SW480 (cell line): ENCODE measurements around the gene TSSK3.

Experiments
- DNase-seq: peaks from one replicate; pipeline ENCODE4 v3.0.0-alpha.2; 2016; ENCODE audit warnings: low spot score

Gene TSSK3

DNA sequence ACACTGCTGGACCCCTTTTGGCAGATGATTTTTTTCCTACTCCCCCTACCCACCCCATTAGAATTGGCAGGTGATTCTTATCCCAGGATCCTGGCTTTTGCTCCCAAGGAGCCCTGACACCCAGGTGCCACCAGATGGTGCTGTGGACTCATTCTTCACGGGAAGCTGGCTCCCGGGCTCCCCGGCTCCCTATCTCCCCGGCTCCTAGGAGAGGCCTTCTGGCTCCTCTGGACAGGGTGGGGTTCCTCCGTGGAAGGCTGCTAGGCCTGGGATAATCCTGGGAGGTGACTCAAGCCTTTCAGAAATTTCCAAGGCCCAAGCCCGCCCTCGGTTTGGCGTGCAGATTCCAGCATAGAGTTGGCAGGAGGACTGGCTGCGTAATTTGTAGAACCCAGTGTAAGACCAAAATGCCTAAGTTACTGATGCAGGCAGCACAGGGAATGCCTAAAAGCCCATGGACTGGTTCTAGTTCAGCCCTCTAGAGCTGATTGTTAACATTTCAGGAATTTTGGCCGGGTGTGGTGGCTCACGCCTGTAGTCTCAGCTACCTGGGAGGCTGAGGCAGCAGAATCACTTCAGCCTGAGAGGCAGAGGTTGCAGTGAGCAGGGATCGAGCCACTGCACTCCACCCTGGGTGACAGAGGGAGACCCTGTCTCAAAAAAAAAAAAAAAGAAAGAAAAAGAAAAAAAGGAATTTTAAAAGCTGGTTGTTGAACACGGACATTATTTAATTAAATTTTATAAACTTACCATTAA lies 38.7 kb downstream of the TSSK3 start:
- DNase-seq, result peak; percentile 61

DNA sequence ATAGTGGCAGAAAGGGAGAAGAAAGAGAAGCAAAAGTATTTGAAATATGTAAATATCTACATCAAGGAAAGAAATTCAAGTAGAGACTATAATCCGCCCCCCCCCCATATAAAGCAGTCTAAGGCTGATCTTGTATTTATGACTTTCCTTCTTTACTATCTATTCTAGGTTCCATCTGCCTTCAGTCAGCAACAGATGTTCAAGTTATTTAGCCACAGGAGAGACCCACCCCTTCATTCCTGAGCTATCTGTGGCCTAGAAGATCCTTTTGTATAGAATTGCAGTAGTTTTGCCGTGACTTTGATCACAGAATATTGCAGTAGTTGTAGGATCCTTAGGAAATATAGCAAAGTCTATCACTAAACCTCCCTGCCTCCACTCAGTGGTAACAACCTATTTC lies 42.6 kb downstream of the TSSK3 start:
- no peak for DNase-seq

DNA sequence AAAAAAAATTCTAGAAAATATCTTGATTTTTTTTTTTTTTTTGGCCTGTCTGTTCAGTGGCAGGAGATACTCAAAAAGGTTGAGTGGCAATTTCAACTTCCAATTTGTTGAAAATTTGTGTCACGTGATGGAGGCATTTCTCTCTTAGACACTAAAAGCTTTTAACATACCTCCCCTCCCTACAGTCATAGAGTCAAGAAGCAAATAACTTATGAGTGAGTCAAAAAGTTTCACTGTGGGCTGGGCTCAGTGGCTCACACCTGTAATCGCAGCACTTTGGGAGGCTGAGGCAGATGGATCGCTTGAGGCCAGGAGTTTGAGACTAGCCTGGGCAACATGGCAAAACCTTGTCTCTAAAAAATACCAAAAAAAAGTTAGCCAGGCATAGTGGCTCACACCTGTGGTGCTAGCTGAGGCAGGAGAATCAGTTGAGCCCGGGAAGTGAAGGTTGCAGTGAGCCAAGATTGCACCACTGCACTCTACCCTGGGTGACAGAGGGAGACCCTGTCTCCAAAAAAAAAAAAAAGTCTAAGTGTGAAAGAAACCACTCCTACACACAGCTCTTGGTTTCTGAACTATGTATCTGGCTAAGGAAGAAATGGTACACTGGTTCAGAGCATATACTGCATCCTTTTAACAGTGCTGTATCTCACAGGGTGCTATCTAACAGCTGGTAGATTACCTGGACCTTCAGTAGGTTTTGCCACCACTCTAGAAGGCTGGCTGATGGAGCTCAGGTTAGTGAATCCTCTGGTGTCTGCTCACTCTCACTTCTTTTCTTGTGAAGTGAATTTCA lies 43.5 kb downstream of the TSSK3 start:
- DNase-seq, result no peak

DNA sequence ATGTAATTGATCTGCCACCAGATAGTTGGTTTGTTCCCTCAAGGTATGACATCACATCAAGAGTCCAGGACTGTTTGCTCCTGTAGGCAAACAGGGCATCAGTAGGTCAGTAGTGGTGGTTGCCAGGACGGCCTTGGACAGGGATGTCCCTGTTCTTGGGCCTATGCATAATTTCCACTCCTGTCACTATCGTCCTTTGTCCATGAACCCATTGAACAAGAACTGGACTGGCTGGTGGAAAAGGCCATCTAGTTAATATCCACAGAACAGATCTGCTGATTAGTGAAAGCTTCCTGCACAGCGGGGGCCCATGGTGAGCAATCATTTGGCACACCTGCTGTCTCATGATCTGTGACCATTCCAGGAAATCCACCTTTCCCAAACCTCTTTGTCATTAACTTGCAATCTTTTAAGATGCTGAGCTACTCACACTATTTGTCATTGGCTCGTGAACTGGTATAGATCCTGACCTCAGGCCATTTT lies 44.3 kb downstream of the TSSK3 start:
- no peak for DNase-seq

DNA sequence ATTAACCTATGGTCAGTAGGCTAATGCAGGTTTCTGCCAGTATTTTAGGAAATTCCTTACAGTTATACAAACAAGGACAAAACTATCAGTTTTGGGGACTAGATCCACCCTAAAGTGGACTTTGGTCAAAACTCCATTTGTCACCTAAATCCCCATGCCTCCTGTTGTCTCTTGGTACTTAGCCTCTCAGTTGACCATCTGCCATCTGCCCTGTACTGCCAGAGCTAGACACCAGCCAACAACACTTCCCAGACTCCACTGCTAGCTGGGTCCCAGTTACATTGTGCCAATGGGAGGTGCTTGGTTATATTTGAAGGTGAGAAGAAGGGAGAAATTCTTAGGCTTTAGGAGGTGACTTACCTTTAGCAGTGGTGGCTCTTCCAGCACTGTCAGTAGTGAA lies 48.9 kb downstream of the TSSK3 start:
- DNase-seq, result no peak

DNA sequence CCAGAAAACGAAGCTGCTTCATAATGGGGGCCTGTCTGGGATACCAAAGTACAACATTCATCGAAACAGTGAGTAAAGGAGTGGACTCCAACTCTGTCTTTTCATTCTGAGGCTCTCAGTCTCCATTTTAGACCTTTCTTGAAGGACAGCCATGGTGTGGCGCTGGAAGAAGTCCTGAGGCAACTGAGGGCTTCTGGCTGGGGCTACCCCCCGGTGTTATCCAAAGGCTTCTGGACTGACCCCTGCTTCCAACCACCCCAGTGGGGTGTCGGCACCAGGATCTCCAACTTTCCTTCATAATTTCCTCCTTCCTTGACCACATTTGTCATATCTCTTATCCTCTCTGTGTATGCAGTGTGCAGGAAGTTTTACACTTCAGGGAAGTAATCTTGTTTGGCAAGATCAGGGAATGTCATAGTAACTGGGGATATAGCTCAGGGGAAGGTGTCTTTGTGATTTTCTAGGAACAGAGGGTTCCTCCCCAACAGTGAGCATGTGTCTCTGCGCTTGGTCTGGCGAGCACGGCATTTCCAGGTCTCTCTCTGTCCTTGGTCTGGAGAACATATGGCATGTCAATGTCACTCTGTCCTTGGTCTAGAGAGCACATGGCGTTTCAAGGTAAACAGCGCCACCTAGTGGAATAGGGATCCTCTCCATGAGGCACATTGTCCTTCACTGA lies 51.3 kb downstream of the TSSK3 start:
- DNase-seq, result peak; percentile 56
